ENCODE results near the gene SLC15A5. TPM values are rescaled to one million over a fixed set of nuclear protein-coding genes. Genes with fewer than 3 reads are reported as not detected.

Gene SLC15A5
- total and polyA plus RNA-seq, 2 of the 8 experiments (the other 6 are each of a cell fraction or from before 2014, with no cell fraction given): not detected

- TF ChIP-seq CBX5 (IDR thresholded peaks at IDR 0.05; ENCODE audit: low read depth, low read length): no peak
- TF ChIP-seq BRCA1 (IDR thresholded peaks at IDR 0.05; ENCODE audit: low read depth, low read length): no peak
- TF ChIP-seq TBP (IDR thresholded peaks at IDR 0.05; ENCODE audit: low read depth, low read length): no peak
Observed at GRCh38 chr12:16307856-16308475, 30.5 kb upstream of the SLC15A5 start (continued).

All from H1 (cell line).